Mesenchymal stem cell (in vitro differentiated cells and primary cell): ENCODE measurements around the gene TBCK.

Experiments used
- DNase-seq: peaks from one replicate; pipeline ENCODE4 v3.0.0-alpha.2; 2013
- H2AFZ ChIP-seq: one replicate; pipeline ENCODE4 v1.6.1; 2013; ENCODE audit warnings: low read depth, mild to moderate bottlenecking, control low read depth, inconsistent platforms, low read length, moderate library complexity
- H2AK5ac ChIP-seq: 2 replicates; pipeline ENCODE4 v1.6.1; 2013; ENCODE audit warnings: low read length, moderate library complexity, mild to moderate bottlenecking, inconsistent platforms; ENCODE audit not compliant: severe bottlenecking
- H2BK120ac ChIP-seq: one replicate; pipeline ENCODE4 v1.6.1; 2013; ENCODE audit warnings: low read depth, mild to moderate bottlenecking, inconsistent platforms, low read length, moderate library complexity
- H2BK12ac ChIP-seq, 2 experiments: one replicate each; pipeline ENCODE4 v1.6.1; 2013; ENCODE audit warnings: inconsistent platforms in 2 of 2, low read length in 2 of 2, mild to moderate bottlenecking in 2 of 2, moderate library complexity in 2 of 2, control low read depth in 1 of 2
- H2BK15ac ChIP-seq: one replicate; pipeline ENCODE4 v1.6.1; 2013; ENCODE audit warnings: mild to moderate bottlenecking, low read depth, inconsistent platforms; ENCODE audit not compliant: poor library complexity, severe bottlenecking
- H2BK5ac ChIP-seq: 2 replicates; pipeline ENCODE4 v1.6.1; 2013; ENCODE audit warnings: low read depth, mild to moderate bottlenecking, low read length, control low read depth, inconsistent platforms; ENCODE audit not compliant: poor library complexity, severe bottlenecking
- H3K14ac ChIP-seq, 2 experiments: one replicate each; pipeline ENCODE4 v1.6.1; 2013; ENCODE audit warnings: inconsistent platforms in 2 of 2, low read length in 2 of 2, control low read depth in 1 of 2, mild to moderate bottlenecking in 1 of 2, moderate library complexity in 1 of 2
- H3K18ac ChIP-seq, 2 experiments: one replicate each; pipeline ENCODE4 v1.6.1; 2013; ENCODE audit warnings: inconsistent platforms in 2 of 2, low read length in 2 of 2, control low read depth in 1 of 2, low read depth in 1 of 2, mild to moderate bottlenecking in 1 of 2
- H3K23ac ChIP-seq, 2 experiments: one replicate each; pipeline ENCODE4 v1.6.1; 2013; ENCODE audit warnings: inconsistent platforms in 2 of 2, low read length in 2 of 2, mild to moderate bottlenecking in 2 of 2, moderate library complexity in 2 of 2, control low read depth in 1 of 2
- H3K27ac ChIP-seq: 2 replicates; pipeline ENCODE4 v1.5.1; 2013; ENCODE audit warnings: mild to moderate bottlenecking, moderate library complexity, low read length, control low read depth, inconsistent platforms; ENCODE audit not compliant: poor library complexity, severe bottlenecking
- H3K27me3 ChIP-seq, 2 experiments: 2 replicates each; pipeline versions ENCODE4 v1.6.1 to v1.7.0; 2013; ENCODE audit warnings: low read length in 2 of 2, mild to moderate bottlenecking in 2 of 2, moderate library complexity in 2 of 2, control low read depth in 1 of 2, inconsistent platforms in 1 of 2; ENCODE audit not compliant: control insufficient read depth in 1 of 2, insufficient read depth in 1 of 2
- H3K36me3 ChIP-seq, 2 experiments: 2 replicates each; pipeline versions ENCODE4 v1.6.1 to v1.7.0; 2013; ENCODE audit warnings: low read length in 2 of 2, control low read depth in 1 of 2, inconsistent platforms in 1 of 2, low read depth in 1 of 2, mild to moderate bottlenecking in 1 of 2; ENCODE audit not compliant: insufficient read depth in 2 of 2, control insufficient read depth in 1 of 2
- H3K4ac ChIP-seq, 2 experiments: one replicate each; pipeline ENCODE4 v1.6.1; 2013; ENCODE audit warnings: inconsistent platforms in 2 of 2, low read length in 2 of 2, mild to moderate bottlenecking in 2 of 2, moderate library complexity in 2 of 2, control low read depth in 1 of 2, low read depth in 1 of 2
- H3K4me1 ChIP-seq: 2 replicates; pipeline ENCODE4 v1.6.1; 2013; ENCODE audit warnings: low read depth, low read length, control low read depth; ENCODE audit not compliant: control insufficient read depth, insufficient read depth
- H3K4me2 ChIP-seq: 2 replicates; pipeline ENCODE4 v1.6.1; 2013; ENCODE audit warnings: low read length, mild to moderate bottlenecking, inconsistent platforms; ENCODE audit not compliant: poor library complexity, severe bottlenecking
- H3K4me3 ChIP-seq, 2 experiments: 2 replicates each; pipeline versions ENCODE4 v1.5.1 to v1.7.0; 2013; ENCODE audit warnings: low read length in 2 of 2, mild to moderate bottlenecking in 2 of 2, control low read depth in 1 of 2, low read depth in 1 of 2; ENCODE audit not compliant: insufficient read depth in 1 of 2
- H3K79me1 ChIP-seq: replicated peaks from 2 replicates; pipeline ENCODE4 v1.6.1; 2013; ENCODE audit warnings: mild to moderate bottlenecking, control low read depth, low read length, inconsistent platforms; ENCODE audit not compliant: poor library complexity, severe bottlenecking
- H3K9ac ChIP-seq: 2 replicates; pipeline ENCODE4 v1.7.0; 2013; ENCODE audit warnings: mild to moderate bottlenecking, low read length, moderate library complexity
- H3K9me3 ChIP-seq: 2 replicates; pipeline ENCODE4 v1.7.0; 2013; ENCODE audit warnings: mild to moderate bottlenecking, low read length; ENCODE audit not compliant: control insufficient read depth
- H4K8ac ChIP-seq: one replicate; pipeline ENCODE4 v1.6.1; 2013; ENCODE audit warnings: inconsistent platforms, mild to moderate bottlenecking, low read length, moderate library complexity
- H4K91ac ChIP-seq: one replicate; pipeline ENCODE4 v1.6.1; 2013; ENCODE audit warnings: mild to moderate bottlenecking, low read length, inconsistent platforms
- WGBS: methylation state at CpG from one replicate; pipeline ENCODE4 v1.1.7; 2013; ENCODE audit warnings: mixed read lengths; 5-methylcytosine and 5-hydroxymethylcytosine counted together

Gene TBCK

GRCh38 chr4:106305435-106306055 lies 10.5 kb downstream of the TBCK start:
- WGBS, result 91% methylated on average over 4 of the region's 4 CpGs

GRCh38 chr4:106304632-106305031 lies 11.4 kb downstream of the TBCK start:
- H4K8ac ChIP-seq, result no peak overlapping the region
- H3K23ac ChIP-seq, result no peak overlapping the region
- H2BK15ac ChIP-seq, result no peak overlapping the region
- H3K4me2 ChIP-seq, result no peak overlapping the region
- no peak overlapping the region for H3K9ac ChIP-seq
- no peak overlapping the region for H2AK5ac ChIP-seq
- H2BK12ac ChIP-seq, result no peak overlapping the region
- no peak overlapping the region for H2AFZ ChIP-seq
- no peaks in the 10 kb centered on the region for H3K9me3 ChIP-seq
- H3K27me3 ChIP-seq, result no peaks in the 10 kb centered on the region
- H3K27ac ChIP-seq, result no peak overlapping the region
- H3K36me3 ChIP-seq, result peaks cover 0 to 30% of the 10 kb centered on the region in 2 experiments
- H3K14ac ChIP-seq, result no peak overlapping the region
- H3K18ac ChIP-seq, result no peak overlapping the region
- no peaks in the 10 kb centered on the region for H3K4me1 ChIP-seq
- H2BK5ac ChIP-seq, result no peak overlapping the region
- H3K4ac ChIP-seq, result no peak overlapping the region
- H4K91ac ChIP-seq, result no peak overlapping the region
- H3K4me3 ChIP-seq, result no peak overlapping the region
- peaks cover 27% of the 10 kb centered on the region for H3K79me1 ChIP-seq
- no peak overlapping the region for H2BK120ac ChIP-seq
- no peak for DNase-seq

More at GRCh38 chr4:106305435-106306055, 10.5 kb downstream of the TBCK start:
- H3K36me3 ChIP-seq, result peaks cover 0 to 25% of the 10 kb centered on the region in 2 experiments
- H3K23ac ChIP-seq, result no peak overlapping the region
- no peak overlapping the region for H3K9ac ChIP-seq
- no peaks in the 10 kb centered on the region for H3K27me3 ChIP-seq
- no peaks in the 10 kb centered on the region for H3K4me1 ChIP-seq
- no peak overlapping the region for H3K4me2 ChIP-seq
- no peak overlapping the region for H4K8ac ChIP-seq
- no peak overlapping the region for H2BK15ac ChIP-seq
- peaks cover 29% of the 10 kb centered on the region for H3K79me1 ChIP-seq
- DNase-seq, result no peak
- no peak overlapping the region for H3K18ac ChIP-seq
- H2AFZ ChIP-seq, result no peak overlapping the region
- H2BK5ac ChIP-seq, result no peak overlapping the region
- no peaks in the 10 kb centered on the region for H3K9me3 ChIP-seq
- H3K4me3 ChIP-seq, result no peak overlapping the region
- H2BK120ac ChIP-seq, result no peak overlapping the region
- no peak overlapping the region for H2AK5ac ChIP-seq
- no peak overlapping the region for H3K4ac ChIP-seq
- no peak overlapping the region for H3K14ac ChIP-seq
- no peak overlapping the region for H3K27ac ChIP-seq
- no peak overlapping the region for H2BK12ac ChIP-seq
- H4K91ac ChIP-seq, result no peak overlapping the region

- Histone ChIP-seq H3K9ac (no peak overlapping the region), H2BK12ac (no peak overlapping the region), H3K14ac (no peak overlapping the region), H2BK5ac (no peak overlapping the region), H2AK5ac (no peak overlapping the region), H3K27ac (no peak overlapping the region), H3K27me3 (no peaks in the 10 kb centered on the region), H3K4ac (no peak overlapping the region), H3K18ac (no peak overlapping the region), H3K4me1 (no peaks in the 10 kb centered on the region), H2BK120ac (no peak overlapping the region), H4K8ac (no peak overlapping the region), H3K4me2 (no peak overlapping the region), H2AFZ (no peak overlapping the region), H4K91ac (no peak overlapping the region), H3K79me1 (peaks cover 28% of the 10 kb centered on the region), H2BK15ac (no peak overlapping the region), H3K36me3 (peaks cover 0 to 35% of the 10 kb centered on the region in 2 experiments), H3K4me3 (no peak overlapping the region), H3K9me3 (no peaks in the 10 kb centered on the region), H3K23ac (no peak overlapping the region)
- DNase-seq, result no peak
- WGBS, result 58% methylated on average over 3 of the region's 3 CpGs
Measured at GRCh38 chr4:106303548-106304281, 12.3 kb downstream of the TBCK start.

GRCh38 chr4:106302062-106302438 lies 14.0 kb downstream of the TBCK start:
- Histone ChIP-seq H3K9me3 (no peaks in the 10 kb centered on the region), H4K91ac (no peak overlapping the region), H3K27me3 (no peaks in the 10 kb centered on the region), H3K4me2 (no peak overlapping the region), H3K4ac (no peak overlapping the region), H3K4me1 (peaks cover 1% of the 10 kb centered on the region), H3K4me3 (no peak overlapping the region), H2BK120ac (no peak overlapping the region), H2AK5ac (no peak overlapping the region), H3K9ac (peak overlapping the region; percentile 52), H2BK15ac (no peak overlapping the region), H3K23ac (no peak overlapping the region), H2BK12ac (no peak overlapping the region), H2AFZ (no peak overlapping the region), H4K8ac (no peak overlapping the region), H3K79me1 (peaks cover 25% of the 10 kb centered on the region), H3K14ac (no peak overlapping the region), H2BK5ac (no peak overlapping the region), H3K27ac (no peak overlapping the region), H3K18ac (no peak overlapping the region), H3K36me3 (peaks cover 0 to 23% of the 10 kb centered on the region in 2 experiments)
- 94% methylated on average over 4 of the region's 4 CpGs for WGBS
- DNase-seq, result no peak
